NT2/D1 (cell line): ENCODE measurements around the gene CNIH3.

Experiments
- SUZ12 ChIP-seq: IDR thresholded peaks from 2 replicates; pipeline ENCODE4 v1.6.1; 2011; ENCODE audit not compliant: insufficient read length, insufficient read depth; ENCODE audit errors: extremely low read depth
- YY1 ChIP-seq: IDR thresholded peaks from 2 replicates; pipeline ENCODE4 v1.6.1; 2011; ENCODE audit not compliant: insufficient read length, insufficient read depth
- ZNF274 ChIP-seq: IDR thresholded peaks from 2 replicates; pipeline ENCODE4 v1.6.1; 2011; ENCODE audit warnings: mild to moderate bottlenecking, low read depth, low read length

GRCh38 chr1:224579526-224579925 lies 36.6 kb upstream of the CNIH3 start:
- TF ChIP-seq ZNF274 (no peak), SUZ12 (no peak), YY1 (no peak)
